ENCODE data around the gene ADAM12.

The ADAM12 gene

DNA sequence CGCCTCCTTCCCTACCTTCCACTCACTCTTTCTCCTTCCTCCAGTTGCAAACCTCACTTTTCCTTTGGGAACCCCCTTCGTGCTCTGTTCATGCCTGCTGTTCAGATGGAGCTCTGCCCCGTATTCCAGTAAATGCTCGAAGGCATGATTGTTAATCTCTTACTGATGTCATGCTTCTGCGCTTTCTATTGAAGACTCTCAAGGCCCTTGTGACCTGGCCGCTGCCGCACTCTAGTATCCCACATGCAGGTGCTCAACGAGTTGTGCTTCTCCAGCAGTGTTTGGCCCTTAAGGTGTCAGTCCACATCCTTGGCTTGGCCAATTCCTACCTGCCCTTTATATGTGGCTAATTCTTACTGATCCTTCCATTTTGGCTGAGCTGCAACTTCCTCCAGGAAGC, 158.6 kb downstream of the ADAM12 start:
- no peak for DNase-seq

DNA sequence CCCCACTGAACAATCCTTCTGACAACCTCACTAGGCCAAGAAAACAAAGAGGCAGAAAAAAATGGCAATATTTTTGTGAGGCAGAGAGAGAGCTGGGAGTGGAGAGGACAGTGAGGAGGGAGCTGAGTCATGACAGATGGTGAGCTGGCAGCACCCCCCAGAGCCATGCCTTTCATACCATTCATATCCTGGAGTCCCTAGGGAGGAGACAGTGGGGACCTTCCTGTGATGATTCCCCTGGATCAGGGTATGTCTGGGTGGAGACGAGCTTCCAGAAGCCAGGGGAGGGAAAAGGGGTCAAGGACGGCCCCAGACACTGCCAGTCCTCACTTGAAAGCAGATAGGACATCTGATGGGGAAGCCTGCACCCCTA, 160.5 kb downstream of the ADAM12 start:
- no peak for DNase-seq

DNA sequence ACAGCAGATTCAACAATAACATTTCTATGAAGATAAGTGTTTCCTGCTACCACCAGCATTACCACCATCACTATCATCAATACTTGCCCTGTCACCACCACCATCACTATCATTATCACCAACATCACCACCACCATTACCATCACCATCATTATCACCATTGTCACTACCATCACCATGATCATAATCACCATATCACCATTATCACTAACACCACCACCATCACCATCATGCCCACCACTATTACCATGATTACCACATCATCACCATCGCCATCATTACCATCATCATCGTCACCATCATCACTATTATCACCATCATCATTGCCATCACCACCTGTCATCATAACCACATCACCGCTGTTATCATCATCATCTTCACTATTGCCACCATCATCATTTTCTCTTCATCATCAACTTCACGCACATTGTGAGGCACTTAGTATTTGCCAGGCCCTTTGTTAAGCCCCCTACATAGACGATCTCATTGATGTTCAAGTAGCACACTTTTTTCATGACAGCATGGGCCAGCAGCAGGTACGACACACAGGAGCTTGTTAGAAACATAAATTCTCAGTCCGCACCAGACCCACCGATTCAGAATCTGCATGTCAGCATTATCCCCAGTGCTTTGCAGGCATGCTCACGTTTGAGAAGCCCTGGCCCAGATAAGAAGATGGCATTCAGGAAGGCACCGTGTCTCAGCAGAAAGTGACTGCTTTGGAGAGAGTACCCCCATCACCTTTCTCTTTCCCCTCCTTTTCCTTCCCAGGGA, 161.1 kb downstream of the ADAM12 start:
- DNase-seq = no peak

DNA sequence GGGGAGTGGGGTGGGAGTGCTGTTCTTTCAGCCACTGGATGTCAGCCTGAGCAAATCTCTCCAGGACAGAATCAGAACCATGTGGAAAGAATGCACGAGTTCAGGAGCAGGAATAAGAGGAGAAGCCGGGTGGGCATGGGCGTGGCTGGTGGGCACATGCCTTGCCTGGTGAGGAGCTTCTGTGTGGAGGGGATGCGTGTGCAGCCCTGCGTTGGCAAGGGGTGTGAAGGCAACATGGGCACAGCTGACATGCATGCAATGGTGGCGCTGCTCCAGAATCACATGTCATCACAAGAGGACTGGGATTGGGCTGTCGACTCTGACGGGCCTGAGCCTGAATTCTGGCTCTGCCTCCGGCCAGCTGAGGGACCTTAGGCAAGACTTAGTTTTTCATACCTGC, 162.1 kb downstream of the ADAM12 start:
- no peak for DNase-seq

DNA sequence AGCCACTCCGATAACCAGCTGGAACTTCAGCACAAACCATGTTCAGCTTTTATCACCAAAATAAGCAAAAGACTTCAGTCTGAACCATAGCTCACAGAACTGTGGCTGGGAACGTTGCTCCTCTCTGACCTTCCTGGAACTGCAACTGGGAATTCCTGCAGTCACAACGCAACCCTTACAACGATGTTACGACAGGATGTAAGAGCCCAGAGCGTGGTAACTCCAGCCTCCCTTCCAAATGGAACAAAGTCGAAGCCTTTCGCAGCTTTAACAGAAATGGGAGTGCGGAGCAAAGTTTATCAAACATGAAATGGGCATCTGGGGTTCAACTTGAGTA, 162.6 kb downstream of the ADAM12 start:
- no peak for DNase-seq

DNA sequence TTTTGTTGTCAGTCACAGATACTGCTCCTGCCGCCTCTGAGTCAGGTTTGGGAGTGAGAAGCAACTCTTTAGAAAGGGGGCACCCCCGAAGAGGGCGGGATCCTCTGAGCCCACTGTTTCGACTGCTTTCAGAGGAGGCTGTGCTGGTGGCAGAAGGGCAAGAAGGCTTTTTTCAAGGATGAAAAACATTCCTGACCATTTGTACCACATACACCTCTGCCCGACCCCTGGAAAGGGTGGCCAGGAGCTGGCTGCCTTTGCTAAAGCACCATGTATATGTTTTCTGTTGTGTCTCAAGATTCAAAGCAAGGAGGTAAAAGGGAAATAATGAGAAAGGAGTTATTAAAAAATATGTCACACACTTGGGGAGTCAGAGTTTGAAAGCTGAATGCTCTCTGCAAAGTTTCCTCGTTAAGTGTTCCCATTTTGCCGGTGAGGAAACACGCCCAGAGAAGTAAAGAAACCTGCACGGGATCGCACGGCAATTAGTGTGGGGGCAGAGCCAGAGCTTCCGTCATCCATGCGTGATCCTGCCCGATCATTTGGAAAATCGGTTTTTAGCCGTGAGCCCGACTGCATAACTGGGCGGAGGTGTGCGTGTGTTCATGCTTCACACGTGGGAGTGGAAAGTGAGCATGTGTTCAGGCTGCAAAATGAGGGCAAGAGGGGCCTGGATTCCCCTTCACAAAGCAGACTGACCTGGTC, 163.2 kb downstream of the ADAM12 start:
- DNase-seq = no peak

DNA sequence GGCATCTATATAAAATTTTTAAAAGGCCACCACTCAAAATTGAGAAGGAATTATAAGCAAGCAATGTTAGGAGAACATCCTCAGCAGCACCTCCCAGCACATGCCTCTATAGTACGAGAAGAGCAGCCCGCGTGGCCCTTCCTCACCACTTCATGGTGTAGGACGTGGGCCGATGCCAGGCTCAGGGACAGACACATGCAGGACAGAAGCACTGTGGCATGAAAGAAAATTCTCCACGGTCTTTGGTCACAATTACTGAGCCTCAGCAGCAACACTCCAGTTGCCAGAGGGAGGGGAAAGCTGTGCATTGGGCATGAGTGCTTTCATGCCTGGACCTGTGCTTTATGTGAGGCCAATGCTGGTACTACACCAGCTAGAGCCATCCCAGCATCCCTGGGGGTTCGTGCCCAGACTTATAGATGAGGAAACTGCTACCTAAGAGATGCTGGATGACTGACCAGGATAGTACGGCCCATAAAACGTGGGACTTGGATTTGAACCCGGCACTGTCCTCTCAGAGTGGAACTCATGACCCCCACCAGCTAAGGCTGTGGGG, 164.7 kb downstream of the ADAM12 start:
- DNase-seq = no peak

DNA sequence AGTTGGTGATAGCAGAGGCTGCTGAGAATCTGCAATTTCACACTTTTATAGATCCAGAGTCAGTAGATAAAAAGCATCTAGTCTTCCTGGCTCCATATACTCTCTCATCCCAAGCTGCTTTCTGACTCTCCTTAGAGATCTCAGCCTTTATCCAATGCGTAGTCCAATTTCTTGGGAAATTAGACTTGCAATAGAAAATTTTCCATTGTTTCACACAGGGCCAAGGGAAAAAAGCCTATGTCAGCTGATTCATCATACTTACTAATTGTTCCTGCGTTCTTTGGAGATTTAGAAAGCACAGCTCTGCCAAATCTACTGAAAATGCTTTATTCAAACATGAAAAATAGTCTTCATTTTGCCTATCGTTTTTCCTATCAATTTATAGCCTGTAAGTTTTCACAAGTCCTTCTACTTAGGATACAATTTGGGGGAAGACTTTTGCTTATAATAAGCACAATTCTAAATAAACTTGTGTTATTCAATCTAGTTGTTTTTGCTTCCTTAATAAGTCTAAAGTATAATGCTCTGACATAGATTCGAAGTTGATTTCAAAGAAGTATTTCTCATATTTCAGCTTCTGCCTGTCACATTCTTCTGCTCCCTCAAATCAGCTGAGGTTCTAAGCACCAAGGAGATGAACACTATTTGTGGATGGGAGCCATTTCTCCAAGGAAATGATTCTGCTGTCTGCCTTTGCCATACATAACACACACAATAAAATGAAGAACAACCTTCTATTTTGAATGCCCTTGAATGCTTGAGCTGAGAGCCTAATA, 165.4 kb downstream of the ADAM12 start:
- DNase-seq = no peak

DNA sequence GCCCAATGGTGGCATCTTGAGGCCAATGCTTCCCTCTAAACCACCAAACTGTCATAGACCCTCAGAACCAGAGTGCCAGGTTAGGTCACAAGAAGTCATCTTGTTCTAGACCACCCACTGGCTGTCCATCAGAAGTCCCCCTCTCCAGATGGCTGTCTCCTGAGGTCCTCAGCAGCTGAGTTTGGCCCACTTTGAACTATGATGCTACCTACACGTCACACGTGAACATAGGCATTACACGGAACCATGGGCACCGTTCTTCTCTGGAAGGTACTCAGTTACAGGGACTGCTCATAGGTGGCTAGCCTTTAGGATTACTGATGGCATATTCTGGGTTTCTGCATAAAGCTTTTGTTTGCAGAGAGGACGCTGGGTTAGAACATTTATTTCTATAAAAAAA, 166.4 kb downstream of the ADAM12 start:
- no peak for DNase-seq

DNA sequence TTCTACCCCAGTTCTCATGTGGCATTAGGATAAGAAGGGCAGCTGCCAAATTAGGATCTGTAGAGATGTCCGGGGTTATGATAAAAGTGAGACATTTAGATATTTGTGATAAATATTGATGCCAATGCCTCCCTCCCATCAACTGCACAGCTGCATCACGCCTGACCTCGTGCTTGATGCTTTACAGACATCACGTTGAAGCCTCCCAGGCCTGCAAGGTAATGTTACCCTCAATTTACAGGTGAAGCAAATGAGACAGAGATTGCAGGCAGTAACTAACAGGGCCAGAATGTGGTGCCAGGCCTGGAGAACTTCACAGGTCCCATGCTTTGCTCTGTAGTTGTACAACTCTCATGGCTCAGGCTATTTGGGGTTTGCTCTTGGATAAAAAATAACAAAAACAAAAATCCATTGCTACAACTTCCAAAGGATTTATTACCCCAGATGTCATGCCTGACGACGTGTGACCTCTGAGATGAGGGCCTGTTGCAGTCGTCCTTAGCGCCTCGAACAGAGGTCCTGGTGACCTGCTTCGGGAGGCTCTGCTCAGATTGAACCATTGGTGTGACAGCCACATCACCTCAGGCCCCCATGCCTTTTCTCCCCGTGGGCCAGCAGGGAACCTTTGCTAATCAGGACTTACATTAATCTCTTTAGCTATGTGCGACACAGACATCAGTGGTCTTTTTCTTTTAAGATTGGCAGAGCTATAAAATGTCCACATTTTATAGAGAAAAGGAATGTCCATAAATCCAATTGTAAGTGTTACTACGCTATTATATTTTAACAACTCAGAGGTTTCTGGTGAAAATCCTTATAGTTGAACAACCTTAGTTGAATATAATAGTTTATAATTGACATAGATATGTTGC, 169.3 kb downstream of the ADAM12 start:
- DNase-seq = no peak

DNA sequence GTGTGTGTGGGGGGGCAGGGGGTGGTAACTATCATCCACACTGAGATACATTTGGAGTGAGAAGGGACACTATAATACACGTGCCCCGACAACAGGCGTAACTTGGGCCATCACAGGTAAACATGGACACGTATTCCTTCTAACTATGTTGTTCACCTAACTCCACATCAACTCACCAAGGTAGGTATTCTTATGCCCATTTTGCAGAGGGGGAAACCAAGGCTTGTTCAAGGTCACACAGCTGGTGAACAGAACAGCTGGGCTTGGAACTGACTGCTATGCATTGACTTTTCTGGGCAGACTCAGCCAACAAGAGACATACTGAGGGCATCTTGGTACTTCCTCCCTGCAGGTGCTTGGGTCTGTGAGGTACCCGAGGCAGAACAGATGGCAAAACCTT, 170.1 kb downstream of the ADAM12 start:
- DNase-seq = no peak

DNA sequence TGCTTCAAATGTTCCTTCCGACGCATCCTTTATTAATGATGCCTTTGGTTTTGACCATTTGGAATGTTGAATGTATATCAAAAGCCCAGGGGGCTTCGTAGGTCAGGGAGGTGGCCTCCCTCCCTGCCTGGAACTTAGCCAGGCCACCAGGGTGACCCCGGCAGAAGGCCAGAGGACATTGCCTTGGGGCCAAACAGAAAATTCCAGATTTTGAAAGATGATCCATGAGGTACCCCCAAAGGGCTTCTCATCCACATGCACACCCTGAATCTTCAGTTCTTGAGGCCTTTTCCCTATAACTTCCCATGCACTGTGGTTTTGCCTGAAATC, 171.7 kb downstream of the ADAM12 start:
- DNase-seq = no peak

DNA sequence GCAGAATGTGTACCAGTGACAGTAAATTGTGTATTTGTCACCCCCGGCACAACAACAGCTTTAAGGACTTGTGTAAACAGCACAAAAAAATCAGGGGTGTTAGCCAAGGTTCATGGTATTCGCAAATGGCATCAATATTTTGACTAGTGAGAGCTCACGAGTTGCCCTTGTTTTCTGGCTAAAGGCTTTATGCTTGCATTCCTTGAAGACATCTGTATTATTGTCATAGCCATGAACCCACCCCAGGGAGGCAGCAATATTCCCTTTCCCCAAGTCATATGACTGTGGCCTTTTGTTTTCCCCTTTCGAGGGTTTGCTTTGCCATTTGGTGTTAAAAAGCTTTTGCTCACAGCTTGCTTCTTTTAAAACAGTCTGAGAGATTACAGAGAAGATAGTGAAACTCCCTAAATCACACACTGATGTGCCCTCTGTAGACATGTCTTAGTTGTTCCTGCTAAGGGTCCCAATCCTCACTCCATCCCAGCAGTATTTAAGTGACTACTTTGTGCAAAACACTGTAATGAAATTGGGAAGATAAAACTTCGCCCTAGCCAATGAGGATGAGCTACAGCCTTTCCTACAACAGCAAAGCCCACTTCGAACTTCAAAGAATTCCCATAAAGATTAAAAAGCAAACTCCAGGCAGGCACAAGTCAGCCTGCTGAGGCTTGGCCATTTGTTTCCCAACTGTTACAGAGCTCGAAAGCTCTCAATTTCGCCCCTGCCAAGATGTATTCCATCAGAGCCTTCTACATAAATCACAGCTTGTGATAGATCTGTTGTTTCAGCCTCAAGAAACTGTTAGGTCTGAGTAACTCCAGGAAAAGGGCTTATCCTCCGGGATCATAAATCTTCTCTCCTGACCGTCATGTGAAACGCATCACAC, 172.3 kb downstream of the ADAM12 start:
- no peak for DNase-seq

DNA sequence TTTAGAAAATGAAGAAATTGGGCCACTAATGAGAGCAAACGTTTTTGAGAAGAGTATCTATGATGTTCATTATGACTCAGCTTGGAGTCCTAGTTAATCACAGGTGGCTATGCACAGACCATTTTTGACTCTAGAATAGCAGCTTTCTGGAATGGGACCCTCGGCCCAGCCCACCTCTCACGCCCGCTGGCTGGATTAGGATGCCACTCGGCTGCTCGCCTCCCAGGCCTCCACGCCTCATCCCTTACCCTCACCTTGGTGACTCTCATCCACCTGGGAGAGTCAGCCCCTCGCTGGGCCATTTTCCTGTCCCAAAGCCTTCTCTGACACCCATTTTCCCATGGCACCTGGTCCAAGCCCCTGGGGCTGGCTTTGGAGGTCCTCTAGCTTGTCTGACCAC, 173.6 kb downstream of the ADAM12 start:
- DNase-seq = no peak

DNA sequence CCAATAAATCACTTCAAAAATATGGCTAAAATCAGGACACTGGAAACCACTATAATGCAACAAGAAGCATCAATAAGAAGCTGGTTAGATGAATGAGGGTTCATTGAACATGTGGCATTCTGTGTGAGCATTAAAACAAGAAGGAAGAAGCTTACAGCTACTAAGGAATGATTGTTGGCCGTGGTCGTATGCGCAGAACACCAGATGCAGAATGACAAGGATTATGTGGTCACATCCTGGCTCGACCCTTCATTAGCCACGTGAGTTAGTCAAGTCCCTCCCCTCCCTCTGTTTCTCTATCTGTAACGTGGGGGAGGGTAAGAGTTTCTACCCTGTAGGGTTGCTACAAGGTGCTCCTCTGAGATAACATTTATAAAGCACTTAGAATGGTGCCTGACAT, 174.3 kb downstream of the ADAM12 start:
- DNase-seq = no peak

DNA sequence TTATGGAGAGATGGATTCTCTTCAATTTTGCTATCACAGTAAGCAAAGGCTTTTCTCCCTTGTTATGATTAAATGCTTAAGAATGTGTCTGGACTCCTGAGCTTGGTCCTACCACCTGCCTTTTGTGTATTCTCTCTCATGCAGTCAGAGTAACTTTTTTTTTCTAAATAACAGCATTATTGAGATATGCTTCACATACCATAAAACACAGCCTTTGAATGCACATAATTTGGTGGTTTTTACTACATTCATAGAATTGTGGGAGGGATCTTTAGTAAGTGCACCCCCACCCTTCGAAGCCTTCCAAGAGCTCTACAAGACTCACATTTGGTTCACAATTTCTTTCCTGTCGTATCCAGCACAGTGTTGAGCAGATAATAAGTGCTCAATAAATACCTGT, 175.5 kb downstream of the ADAM12 start:
- no peak for DNase-seq

DNA sequence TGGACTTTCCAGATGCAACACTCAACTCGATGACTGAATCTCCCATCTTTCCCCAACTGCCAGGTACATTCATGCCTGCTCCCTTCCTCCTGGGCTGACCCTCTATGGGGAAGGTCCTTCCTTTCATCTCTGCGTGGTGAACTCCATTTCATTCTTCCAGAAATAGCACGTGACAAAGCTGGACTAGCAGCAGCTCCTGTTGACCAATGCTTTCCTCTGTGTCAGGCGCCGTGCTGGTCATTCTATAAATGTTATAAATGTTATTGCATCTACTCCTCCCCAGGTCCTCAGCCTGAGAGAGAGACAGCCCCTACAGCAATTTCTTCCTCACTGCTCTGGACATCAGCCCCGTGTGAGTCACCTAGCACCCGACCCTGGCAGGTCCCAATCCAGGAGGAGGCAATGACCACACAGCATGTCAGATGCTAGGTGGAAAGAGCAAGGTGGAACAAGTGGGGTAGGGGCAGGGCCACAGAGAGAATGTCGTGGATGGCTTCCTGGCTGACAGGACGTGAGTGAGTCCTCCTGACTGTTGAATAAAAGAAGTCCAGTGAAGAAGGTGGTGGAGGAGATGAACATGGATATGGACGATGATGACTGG, 178.1 kb downstream of the ADAM12 start:
- no peak for DNase-seq

DNA sequence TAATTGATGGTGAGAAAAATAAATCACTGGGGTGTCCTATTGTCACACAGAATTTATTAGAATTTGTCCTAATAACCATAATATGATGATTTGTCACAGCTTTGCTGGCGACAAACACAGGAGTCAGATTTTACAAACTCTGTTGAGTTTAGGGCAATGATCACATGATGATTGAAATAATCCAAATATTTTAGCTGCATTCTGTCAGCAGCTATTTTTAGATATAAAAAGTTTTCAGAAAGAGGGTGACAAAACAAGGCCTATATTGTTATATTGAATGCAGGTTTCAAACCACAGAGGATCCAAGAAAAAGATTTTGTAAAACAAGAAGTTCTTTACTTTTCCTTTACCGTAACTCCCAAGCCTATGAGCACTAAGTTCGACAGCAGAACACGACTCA, 178.8 kb downstream of the ADAM12 start:
- no peak for DNase-seq

DNA sequence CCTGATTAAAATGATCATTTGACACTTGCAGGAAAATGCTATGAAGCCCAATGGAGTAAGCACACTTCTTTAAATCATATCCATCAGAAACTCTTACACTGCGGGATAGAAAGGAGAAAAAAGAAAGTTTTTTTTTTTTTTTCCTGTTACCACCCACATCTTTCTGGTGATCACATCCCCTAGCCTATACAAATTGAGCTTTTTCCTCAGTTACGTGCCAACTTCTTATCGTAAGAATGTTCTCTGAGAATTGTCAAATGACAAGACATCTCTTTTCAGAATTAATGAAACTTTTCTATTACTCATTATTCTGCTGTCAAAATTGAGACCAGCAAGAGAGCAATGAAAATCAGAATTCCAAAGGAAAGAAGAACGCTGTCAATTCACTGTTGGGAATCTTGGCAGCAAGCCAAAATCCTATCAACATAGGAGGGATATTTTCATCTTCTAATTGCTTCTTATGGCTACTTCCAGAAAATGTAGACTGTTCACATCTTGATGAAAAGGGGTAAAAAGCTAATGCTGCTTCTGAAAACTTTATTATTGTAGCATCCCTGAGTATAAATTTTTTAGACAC, 179.5 kb downstream of the ADAM12 start:
- DNase-seq = no peak

DNA sequence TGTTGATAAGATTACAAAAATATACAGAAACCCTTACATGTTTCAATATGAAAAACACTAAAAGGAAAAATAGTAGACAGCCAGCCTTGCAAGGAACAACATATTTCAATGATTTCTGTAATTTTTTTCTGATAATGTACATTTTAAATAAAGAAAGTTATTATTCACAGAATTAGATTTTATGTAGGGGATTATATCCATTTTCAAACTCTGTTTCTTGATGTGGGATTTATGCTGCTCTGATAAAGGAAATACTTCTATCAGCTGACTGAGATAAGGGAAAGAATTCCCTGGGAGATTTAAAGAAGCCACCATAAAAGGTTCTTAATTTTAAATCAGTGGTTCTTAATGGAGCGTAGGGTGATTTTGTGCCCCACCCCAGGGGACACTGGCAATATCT, 180.4 kb downstream of the ADAM12 start:
- DNase-seq = no peak

DNA sequence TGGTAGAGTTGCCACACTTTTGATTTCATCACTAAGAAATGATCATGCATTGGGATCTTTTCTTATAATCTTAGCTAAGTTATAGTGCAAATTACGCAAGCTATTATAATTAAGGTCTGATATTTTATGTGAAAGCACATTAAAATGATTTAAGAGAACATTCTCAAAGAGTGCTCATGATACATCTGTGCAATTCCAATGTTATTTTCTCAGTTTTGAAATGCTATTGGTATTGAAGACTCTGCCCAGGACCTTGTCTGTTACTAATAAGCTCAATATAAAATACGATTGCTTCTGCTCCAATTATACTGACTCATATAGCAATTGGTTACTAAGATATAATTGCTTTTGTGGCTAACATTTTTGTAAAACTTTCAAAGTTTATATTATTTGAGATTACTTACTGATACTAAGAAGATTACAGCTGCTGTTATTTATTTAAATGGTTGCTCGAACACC, 180.9 kb downstream of the ADAM12 start:
- DNase-seq = no peak

Measured in CD4-positive, alpha-beta T cell treated with Interferon alpha-2 for 1 hour (primary cell).